Prostate gland (tissue), 2 donors: ENCODE measurements around the gene HOOK1. TPM values are rescaled to one million over a fixed set of nuclear protein-coding genes. Genes with fewer than 3 reads are reported as not detected.
"Not testable (repeated sequence)": the region's sequence is repeated elsewhere in the genome, so short reads cannot be mapped to it uniquely, and the experiment has no call there.

Experiments used
- DNase-seq: peaks from one replicate; pipeline ENCODE4 v3.0.0-alpha.2; 2019; ENCODE audit warnings: low spot score
- H3K27ac ChIP-seq, 2 donors: fragments of 200-600 bp; sonication (generic); 2 replicates each; pipeline ENCODE4 v1.5.1; 2017 to 2019
- H3K27me3 ChIP-seq: fragments of 200-600 bp; sonication (generic); replicated peaks from 2 replicates; pipeline ENCODE4 v1.5.1; 2019; ENCODE audit not compliant: insufficient read depth
- H3K36me3 ChIP-seq, 2 donors: fragments of 200-600 bp; sonication (generic); 1 replicate in 1 of 2; 2 replicates in 1 of 2; pipeline versions ENCODE4 v1.5.1 to v1.8.1; 2017 to 2019
- H3K4me1 ChIP-seq: fragments of 200-600 bp; sonication (generic); replicated peaks from 2 replicates; pipeline ENCODE4 v1.5.1; 2019
- H3K4me3 ChIP-seq, 2 donors: fragments of 200-600 bp; sonication (generic); 2 replicates each; pipeline ENCODE4 v1.5.1; 2017 to 2019
- H3K9me3 ChIP-seq: fragments of 200-600 bp; sonication (generic); 2 replicates; pipeline ENCODE4 v1.5.1; 2017
- CTCF ChIP-seq, 4 experiments: fragments of 200-600 bp in 2 of 4; fragments of 450-650 bp in 2 of 4; sonication (generic) in 2 of 4; IDR thresholded peaks; 1 replicate in 3 of 4; 2 replicates in 1 of 4; pipeline ENCODE4 v1.5.1; 2016 to 2019; ENCODE audit warnings: antibody characterized with exemption in 4 of 4, mild to moderate bottlenecking in 2 of 4, moderate library complexity in 2 of 4
- POLR2A ChIP-seq: fragments of 450-650 bp; IDR thresholded peaks from one replicate; pipeline ENCODE4 v1.6.1; 2016; ENCODE audit warnings: antibody characterized with exemption, mild to moderate bottlenecking
- POLR2AphosphoS5 ChIP-seq: sonication (generic); formaldehyde crosslinking; IDR thresholded peaks from one replicate; pipeline ENCODE4 v1.6.1; 2017; ENCODE audit warnings: antibody characterized with exemption
- WGBS: methylation state at CpG from one replicate; pipeline ENCODE4 v1.1.5; 2018; 5-methylcytosine and 5-hydroxymethylcytosine counted together
- intact Hi-C: fragments of 100-400 bp; cut with DNase I; formaldehyde crosslinking; loops from one replicate; pipeline ENCODE4 v1.14.2; 2022
- total RNA-seq, 2 donors: library from RNA; depleted of rRNA; stranded (reverse); fragments of >200 nt; gene quantifications; one replicate each; pipeline ENCODE4 v1.1.0, GENCODE V29; 2016

The HOOK1 gene
- total RNA-seq, 2 donors from 2014 or later = 8.2 to 12.0 TPM

GRCh38 chr1:59846895-59847282 lies 32.1 kb downstream of the HOOK1 start:
- Histone ChIP-seq H3K4me3 (no peak overlapping the region), H3K27me3 (no peaks in the 10 kb centered on the region), H3K36me3 (no peaks in the 10 kb centered on the region), H3K9me3 (no peaks in the 10 kb centered on the region), H3K27ac (no peak overlapping the region), H3K4me1 (no peaks in the 10 kb centered on the region)
- DNase-seq = no peak
- intact Hi-C loops = no loop called here
- WGBS = 95% methylated on average over 2 of the region's 2 CpGs
- TF ChIP-seq POLR2AphosphoS5 (no peak), POLR2A (no peak), CTCF (IDR thresholded peaks at IDR 0.05) (no peak)

- TF ChIP-seq CTCF (IDR thresholded peaks at IDR 0.05) (no peak), POLR2A (no peak), POLR2AphosphoS5 (no peak)
- intact Hi-C loops = no loop called here
- Histone ChIP-seq H3K27me3 (no peaks in the 10 kb centered on the region), H3K4me3 (no peak overlapping the region), H3K4me1 (no peaks in the 10 kb centered on the region), H3K9me3 (no peaks in the 10 kb centered on the region), H3K36me3 (no peaks in the 10 kb centered on the region), H3K27ac (no peak overlapping the region)
- DNase-seq = no peak
- WGBS = 88% methylated on average over 1 of the region's 1 CpG
These were observed 37.4 kb downstream of the HOOK1 start for GRCh38 chr1:59852117-59852516.

- H3K27me3 ChIP-seq, H3K27ac ChIP-seq, H3K36me3 ChIP-seq, H3K9me3 ChIP-seq, intact Hi-C loops, DNase-seq, H3K4me3 ChIP-seq, H3K4me1 ChIP-seq: not testable (repeated sequence)
- WGBS = 96% methylated on average over 1 of the region's 1 CpG
These were observed 40.5 kb downstream of the HOOK1 start for GRCh38 chr1:59855297-59855696.

- no peaks in the 10 kb centered on the region for H3K27me3 ChIP-seq
- no peak overlapping the region for H3K4me3 ChIP-seq
- DNase-seq = peak; percentile 58
- no peaks in the 10 kb centered on the region for H3K4me1 ChIP-seq
- 31% methylated on average over 4 of the region's 4 CpGs for WGBS
- no peaks in the 10 kb centered on the region for H3K9me3 ChIP-seq
- H3K27ac ChIP-seq = peak overlapping the region in 1 of 2 donors; percentile 50
- TF ChIP-seq CTCF (IDR thresholded peaks at IDR 0.05) = no peak
- no peak for TF ChIP-seq POLR2A
- TF ChIP-seq POLR2AphosphoS5 = peak; percentile 35
- intact Hi-C loops = no loop called here
- no peaks in the 10 kb centered on the region for H3K36me3 ChIP-seq
These were observed 42.1 kb downstream of the HOOK1 start for GRCh38 chr1:59856725-59857338.

GRCh38 chr1:59857679-59858354 lies 43.1 kb downstream of the HOOK1 start:
- Histone ChIP-seq H3K9me3 (no peaks in the 10 kb centered on the region), H3K4me3 (no peak overlapping the region), H3K36me3 (no peaks in the 10 kb centered on the region), H3K27ac (no peak overlapping the region), H3K27me3 (no peaks in the 10 kb centered on the region), H3K4me1 (no peaks in the 10 kb centered on the region)
- no peak for TF ChIP-seq POLR2AphosphoS5
- no peak for TF ChIP-seq POLR2A
- no peak for TF ChIP-seq CTCF (IDR thresholded peaks at IDR 0.05)
- WGBS = 68% methylated on average over 5 of the region's 5 CpGs
- DNase-seq = no peak
- intact Hi-C loops = no loop called here
